Activated CD4-positive, alpha-beta T cell treated with anti-CD3 and anti-CD28 coated beads, Interleukin-2, amount 10 ng/mL, durations not matched to agents 7 days and 5 days (primary cell): ENCODE data around the gene DPYSL5. TPM values are rescaled to one million over a fixed set of nuclear protein-coding genes. Genes with fewer than 3 reads are reported as not detected.

Source experiments
- CTCF ChIA-PET: fragments of 350-600 bp; sonication (Branson Sonifier 250); formaldehyde crosslinking; loops from one replicate; lab custom pipeline; 2021; ENCODE audit warnings: antibody characterized with exemption; lab: Charles Lee
- POLR2A ChIA-PET: fragments of 350-600 bp; sonication (Branson Sonifier 250); formaldehyde crosslinking; loops from one replicate; lab custom pipeline; 2021; ENCODE audit warnings: antibody characterized with exemption; lab: Charles Lee
- DNase-seq: peaks from one replicate; pipeline ENCODE4 v3.0.0-alpha.2; 2020
- H3K27ac Mint-ChIP-seq: one replicate; pipeline ENCODE4 v1.8.0; 2021; ENCODE audit warnings: mild to moderate bottlenecking, moderate library complexity, mixed read lengths
- H3K27me3 Mint-ChIP-seq: one replicate; pipeline ENCODE4 v1.8.0; 2021; ENCODE audit warnings: mixed read lengths
- H3K36me3 Mint-ChIP-seq: one replicate; pipeline ENCODE4 v1.8.0; 2021; ENCODE audit warnings: low read depth, mixed read lengths
- H3K4me1 Mint-ChIP-seq: one replicate; pipeline ENCODE4 v1.8.0; 2021; ENCODE audit warnings: mixed read lengths
- H3K4me3 Mint-ChIP-seq: one replicate; pipeline ENCODE4 v1.8.0; 2021; ENCODE audit warnings: mild to moderate bottlenecking, moderate library complexity, mixed read lengths
- H3K9me3 Mint-ChIP-seq: one replicate; pipeline ENCODE4 v1.8.0; 2021; ENCODE audit warnings: mixed read lengths
- total RNA-seq, 2 experiments: library from RNA; stranded (reverse); gene quantifications; one replicate each; pipeline ENCODE4 v1.2.3, GENCODE V29; 2021

The DPYSL5 gene
- total RNA-seq, 2 experiments from 2014 or later, result not detected

GRCh38 chr2:26886736-26887135, 38.8 kb downstream of the DPYSL5 start:
- no peaks in the 10 kb centered on the region for H3K9me3 Mint-ChIP-seq
- no peaks in the 10 kb centered on the region for H3K36me3 Mint-ChIP-seq
- DNase-seq, result no peak
- no peaks in the 10 kb centered on the region for H3K4me1 Mint-ChIP-seq
- ChIA-PET POLR2A (no interaction called here), CTCF (no interaction called here)
- H3K4me3 Mint-ChIP-seq, result no peak overlapping the region
- H3K27me3 Mint-ChIP-seq, result peaks cover 2% of the 10 kb centered on the region
- H3K27ac Mint-ChIP-seq, result no peak overlapping the region

- Mint-ChIP-seq H3K27me3 (peaks cover 2% of the 10 kb centered on the region), H3K4me3 (no peak overlapping the region), H3K4me1 (no peaks in the 10 kb centered on the region), H3K9me3 (no peaks in the 10 kb centered on the region), H3K36me3 (no peaks in the 10 kb centered on the region), H3K27ac (no peak overlapping the region)
- DNase-seq, result no peak
- ChIA-PET POLR2A (no interaction called here), CTCF (no interaction called here)
Observed at GRCh38 chr2:26887151-26887550, 39.2 kb downstream of the DPYSL5 start.

GRCh38 chr2:26889796-26890195, 41.9 kb downstream of the DPYSL5 start:
- ChIA-PET POLR2A (no interaction called here), CTCF (interaction anchor here (0.6 to 1.5 kb wide), 3 partner anchors 43 to 296 kb away, joined by 3 to 6 read pairs (median 4); no protein-coding TSS in a partner anchor)
- Mint-ChIP-seq H3K27ac (no peak overlapping the region), H3K4me1 (no peaks in the 10 kb centered on the region), H3K27me3 (peaks cover 2% of the 10 kb centered on the region), H3K9me3 (no peaks in the 10 kb centered on the region), H3K4me3 (no peak overlapping the region), H3K36me3 (no peaks in the 10 kb centered on the region)
- DNase-seq, result no peak

GRCh38 chr2:26890341-26891000, 42.5 kb downstream of the DPYSL5 start:
- H3K36me3 Mint-ChIP-seq, result no peaks in the 10 kb centered on the region
- ChIA-PET CTCF (interaction anchor here (0.6 to 1.5 kb wide), 4 partner anchors 44 to 297 kb away, joined by 3 to 6 read pairs (median 4); no protein-coding TSS in a partner anchor), POLR2A (no interaction called here)
- no peak overlapping the region for H3K27ac Mint-ChIP-seq
- H3K4me3 Mint-ChIP-seq, result no peak overlapping the region
- no peak for DNase-seq
- H3K4me1 Mint-ChIP-seq, result no peaks in the 10 kb centered on the region
- peaks cover 4% of the 10 kb centered on the region for H3K27me3 Mint-ChIP-seq
- H3K9me3 Mint-ChIP-seq, result no peaks in the 10 kb centered on the region

- no peak overlapping the region for H3K27ac Mint-ChIP-seq
- no peaks in the 10 kb centered on the region for H3K4me1 Mint-ChIP-seq
- H3K27me3 Mint-ChIP-seq, result peaks cover 11% of the 10 kb centered on the region
- DNase-seq, result no peak
- ChIA-PET CTCF (interaction anchor here (1.2 kb wide), 1 partner anchor 14 kb away, joined by 3 read pairs; no protein-coding TSS in a partner anchor), POLR2A (no interaction called here)
- H3K4me3 Mint-ChIP-seq, result no peak overlapping the region
- H3K9me3 Mint-ChIP-seq, result no peaks in the 10 kb centered on the region
- no peaks in the 10 kb centered on the region for H3K36me3 Mint-ChIP-seq
Observed at GRCh38 chr2:26892133-26892532, 44.2 kb downstream of the DPYSL5 start.

GRCh38 chr2:26892922-26893524, 45.1 kb downstream of the DPYSL5 start:
- POLR2A ChIA-PET, result no interaction called here
- Mint-ChIP-seq H3K4me1 (no peaks in the 10 kb centered on the region), H3K9me3 (no peaks in the 10 kb centered on the region), H3K4me3 (no peak overlapping the region), H3K27ac (no peak overlapping the region), H3K36me3 (no peaks in the 10 kb centered on the region), H3K27me3 (peaks cover 12% of the 10 kb centered on the region)
- no peak for DNase-seq
- CTCF ChIA-PET, result interaction anchor here (0.6 to 1.2 kb wide), 2 partner anchors 13 to 272 kb away, joined by 3 to 4 read pairs; no protein-coding TSS in a partner anchor

- H3K27me3 Mint-ChIP-seq, result peaks cover 12% of the 10 kb centered on the region
- POLR2A ChIA-PET, result no interaction called here
- H3K36me3 Mint-ChIP-seq, result no peaks in the 10 kb centered on the region
- no peaks in the 10 kb centered on the region for H3K9me3 Mint-ChIP-seq
- H3K27ac Mint-ChIP-seq, result no peak overlapping the region
- H3K4me1 Mint-ChIP-seq, result no peaks in the 10 kb centered on the region
- H3K4me3 Mint-ChIP-seq, result no peak overlapping the region
- CTCF ChIA-PET, result interaction anchor here (1.0 to 1.2 kb wide), 2 partner anchors 10 to 41 kb away, joined by 3 read pairs; no protein-coding TSS in a partner anchor
- DNase-seq, result no peak
Observed at GRCh38 chr2:26894136-26894535, 46.2 kb downstream of the DPYSL5 start.

- ChIA-PET CTCF (no interaction called here), POLR2A (no interaction called here)
- Mint-ChIP-seq H3K27me3 (peaks cover 12% of the 10 kb centered on the region), H3K36me3 (no peaks in the 10 kb centered on the region), H3K27ac (no peak overlapping the region), H3K9me3 (no peaks in the 10 kb centered on the region), H3K4me3 (no peak overlapping the region), H3K4me1 (no peaks in the 10 kb centered on the region)
- no peak for DNase-seq
Observed at GRCh38 chr2:26897807-26898479, 50.0 kb downstream of the DPYSL5 start.

GRCh38 chr2:26898480-26899078, 50.6 kb downstream of the DPYSL5 start:
- no peak for DNase-seq
- POLR2A ChIA-PET, result no interaction called here
- CTCF ChIA-PET, result interaction anchor here (1.0 to 2.2 kb wide), 3 partner anchors 10 to 34 kb away, joined by 3 to 8 read pairs (median 3); no protein-coding TSS in a partner anchor
- Mint-ChIP-seq H3K27me3 (peaks cover 12% of the 10 kb centered on the region), H3K36me3 (no peaks in the 10 kb centered on the region), H3K27ac (no peak overlapping the region), H3K4me1 (no peaks in the 10 kb centered on the region), H3K4me3 (no peak overlapping the region), H3K9me3 (no peaks in the 10 kb centered on the region)

GRCh38 chr2:26899500-26900164, 51.7 kb downstream of the DPYSL5 start:
- ChIA-PET POLR2A (no interaction called here), CTCF (interaction anchor here (0.7 to 2.2 kb wide), 4 partner anchors 9 to 36 kb away, joined by 3 to 8 read pairs (median 3); no protein-coding TSS in a partner anchor)

GRCh38 chr2:26900831-26901321, 52.9 kb downstream of the DPYSL5 start:
- CTCF ChIA-PET, result interaction anchor here (0.6 to 0.7 kb wide), 2 partner anchors 38 to 735 kb away, joined by 3 read pairs; no protein-coding TSS in a partner anchor
- Mint-ChIP-seq H3K4me1 (no peaks in the 10 kb centered on the region), H3K36me3 (no peaks in the 10 kb centered on the region), H3K4me3 (no peak overlapping the region), H3K27me3 (peaks cover 12% of the 10 kb centered on the region), H3K9me3 (no peaks in the 10 kb centered on the region), H3K27ac (no peak overlapping the region)
- POLR2A ChIA-PET, result no interaction called here
- DNase-seq, result no peak

More at GRCh38 chr2:26899500-26900164, 51.7 kb downstream of the DPYSL5 start:
- no peaks in the 10 kb centered on the region for H3K9me3 Mint-ChIP-seq
- H3K4me1 Mint-ChIP-seq, result no peaks in the 10 kb centered on the region
- H3K36me3 Mint-ChIP-seq, result no peaks in the 10 kb centered on the region
- no peak for DNase-seq
- peaks cover 14% of the 10 kb centered on the region for H3K27me3 Mint-ChIP-seq
- no peak overlapping the region for H3K4me3 Mint-ChIP-seq
- H3K27ac Mint-ChIP-seq, result no peak overlapping the region
